Calu3 (cell line): Measurements from ENCODE around the gene GHRH. TPM values are rescaled to one million over a fixed set of nuclear protein-coding genes. Genes with fewer than 3 reads are reported as not detected.

Source experiments
- BruUV-seq: library from RNA; stranded (reverse); fragments of 400-500 nt; replicated peaks from 2 replicates; lab custom pipeline; 2021; lab: Mats Ljungman, UMichigan
- CTCF ChIA-PET: fragments of 300-600 bp; sonication (Branson Sonifier 250); formaldehyde crosslinking; loops from one replicate; lab custom pipeline; 2022; ENCODE audit warnings: antibody characterized with exemption; lab: Charles Lee
- DNase-seq: peaks from one replicate; pipeline ENCODE4 v3.0.0; 2022
- H3K27ac Mint-ChIP-seq: one replicate; pipeline ENCODE4 v1.8.0; 2022; ENCODE audit warnings: mixed read lengths; ENCODE audit not compliant: unreplicated experiment
- H3K27me3 Mint-ChIP-seq: one replicate; pipeline ENCODE4 v1.8.0; 2022; ENCODE audit warnings: mixed read lengths; ENCODE audit not compliant: unreplicated experiment
- H3K36me3 Mint-ChIP-seq: one replicate; pipeline ENCODE4 v1.8.0; 2022; ENCODE audit warnings: mild to moderate bottlenecking, moderate library complexity, mixed read lengths; ENCODE audit not compliant: insufficient read depth, unreplicated experiment
- H3K4me1 Mint-ChIP-seq: one replicate; pipeline ENCODE4 v1.8.0; 2022; ENCODE audit warnings: mild to moderate bottlenecking, low read depth, mixed read lengths; ENCODE audit not compliant: unreplicated experiment
- H3K4me3 Mint-ChIP-seq: one replicate; pipeline ENCODE4 v1.8.0; 2022; ENCODE audit warnings: mild to moderate bottlenecking, low read depth, moderate library complexity, mixed read lengths; ENCODE audit not compliant: unreplicated experiment
- H3K9me3 Mint-ChIP-seq: one replicate; pipeline ENCODE4 v1.8.0; 2022; ENCODE audit warnings: low read depth, mixed read lengths; ENCODE audit not compliant: unreplicated experiment
- intact Hi-C: fragments of 100-400 bp; cut with micrococcal nuclease; formaldehyde crosslinking; loops from one replicate; pipeline ENCODE4 v1.10.0; 2022; ENCODE audit not compliant: unreplicated experiment
- total RNA-seq: library from RNA; stranded (reverse); gene quantifications from 2 replicates; pipeline ENCODE4 v1.2.3, GENCODE V29; 2022
- TF ChIP-seq, protein P1 (sequence below): fragments of 200-600 bp; IDR thresholded peaks from one replicate; pipeline ENCODE4 v1.8.0; 2022; ENCODE audit warnings: antibody characterized with exemption; ENCODE audit not compliant: unreplicated experiment

GHRH gene
- total RNA-seq, 1 experiment from 2014 or later, result not detected

DNA sequence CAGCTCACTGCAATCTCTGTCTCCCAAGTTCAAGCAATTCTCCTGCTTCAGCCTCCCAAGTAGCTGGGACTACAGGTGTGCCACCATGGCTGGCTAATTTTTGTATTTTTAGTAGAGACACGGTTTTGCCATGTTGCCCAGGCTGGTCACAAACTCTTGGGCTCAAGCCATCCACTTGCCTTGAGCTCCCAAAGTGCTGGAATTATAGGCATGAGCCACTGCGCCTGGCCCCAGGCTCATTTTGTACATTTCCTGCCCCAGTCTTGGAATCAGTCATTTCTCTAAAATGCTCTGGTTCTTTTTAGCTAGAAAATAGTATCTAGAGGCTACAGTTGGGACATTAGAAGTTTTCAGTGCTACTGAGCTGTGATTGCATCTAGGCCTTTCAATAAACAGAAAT is 41.4 kb upstream of the GHRH start:
- H3K9me3 Mint-ChIP-seq, result no peaks in the 10 kb centered on the region
- TF ChIP-seq, protein P1, sequence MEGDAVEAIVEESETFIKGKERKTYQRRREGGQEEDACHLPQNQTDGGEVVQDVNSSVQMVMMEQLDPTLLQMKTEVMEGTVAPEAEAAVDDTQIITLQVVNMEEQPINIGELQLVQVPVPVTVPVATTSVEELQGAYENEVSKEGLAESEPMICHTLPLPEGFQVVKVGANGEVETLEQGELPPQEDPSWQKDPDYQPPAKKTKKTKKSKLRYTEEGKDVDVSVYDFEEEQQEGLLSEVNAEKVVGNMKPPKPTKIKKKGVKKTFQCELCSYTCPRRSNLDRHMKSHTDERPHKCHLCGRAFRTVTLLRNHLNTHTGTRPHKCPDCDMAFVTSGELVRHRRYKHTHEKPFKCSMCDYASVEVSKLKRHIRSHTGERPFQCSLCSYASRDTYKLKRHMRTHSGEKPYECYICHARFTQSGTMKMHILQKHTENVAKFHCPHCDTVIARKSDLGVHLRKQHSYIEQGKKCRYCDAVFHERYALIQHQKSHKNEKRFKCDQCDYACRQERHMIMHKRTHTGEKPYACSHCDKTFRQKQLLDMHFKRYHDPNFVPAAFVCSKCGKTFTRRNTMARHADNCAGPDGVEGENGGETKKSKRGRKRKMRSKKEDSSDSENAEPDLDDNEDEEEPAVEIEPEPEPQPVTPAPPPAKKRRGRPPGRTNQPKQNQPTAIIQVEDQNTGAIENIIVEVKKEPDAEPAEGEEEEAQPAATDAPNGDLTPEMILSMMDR, result no peak
- H3K4me3 Mint-ChIP-seq, result no peak overlapping the region
- CTCF ChIA-PET, result interaction anchor here (0.6 kb wide), 2 partner anchors 21 to 43 kb away, joined by 3 read pairs; partner anchors contain the start of gene SRC
- no peak for DNase-seq
- no peaks in the 10 kb centered on the region for H3K27me3 Mint-ChIP-seq
- intact Hi-C loops, result no loop called here
- H3K36me3 Mint-ChIP-seq, result peaks cover 28% of the 10 kb centered on the region
- peaks cover 25% of the 10 kb centered on the region for H3K4me1 Mint-ChIP-seq
- no TSS peak for BruUV-seq
- no peak overlapping the region for H3K27ac Mint-ChIP-seq

GRCh38 chr20:37301558-37301957 is 39.9 kb upstream of the GHRH start:
- Mint-ChIP-seq H3K4me3 (no peak overlapping the region), H3K36me3 (peaks cover 28% of the 10 kb centered on the region), H3K27ac (no peak overlapping the region), H3K4me1 (peaks cover 17% of the 10 kb centered on the region), H3K9me3 (no peaks in the 10 kb centered on the region), H3K27me3 (no peaks in the 10 kb centered on the region)
- BruUV-seq, result no TSS peak
- DNase-seq, result no peak
- TF ChIP-seq, protein P1, result no peak
- intact Hi-C loops, result no loop called here
- CTCF ChIA-PET, result no interaction called here

DNA sequence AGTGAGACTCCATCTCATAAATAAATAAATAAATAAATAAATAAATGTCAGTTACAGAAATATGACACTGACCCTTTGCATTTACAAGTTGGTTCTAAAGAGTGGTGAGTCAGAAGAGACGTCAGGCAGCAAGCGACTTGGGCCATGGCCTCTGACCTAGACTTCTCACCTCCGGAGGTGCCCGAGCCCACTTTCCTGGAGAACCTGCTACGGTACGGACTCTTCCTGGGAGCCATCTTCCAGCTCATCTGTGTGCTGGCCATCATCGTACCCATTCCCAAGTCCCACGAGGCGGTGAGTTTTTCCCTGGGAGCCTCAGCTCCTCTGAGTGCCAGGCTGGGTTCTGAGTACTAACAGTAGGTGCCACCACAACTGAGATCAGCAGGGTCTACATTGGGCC is 39.5 kb upstream of the GHRH start:
- CTCF ChIA-PET, result no interaction called here
- TF ChIP-seq, protein P1, result no peak
- intact Hi-C loops, result no loop called here
- Mint-ChIP-seq H3K36me3 (peaks cover 28% of the 10 kb centered on the region), H3K4me3 (no peak overlapping the region), H3K9me3 (no peaks in the 10 kb centered on the region), H3K27ac (no peak overlapping the region), H3K27me3 (no peaks in the 10 kb centered on the region), H3K4me1 (peaks cover 17% of the 10 kb centered on the region)
- DNase-seq, result no peak
- no TSS peak for BruUV-seq

DNA sequence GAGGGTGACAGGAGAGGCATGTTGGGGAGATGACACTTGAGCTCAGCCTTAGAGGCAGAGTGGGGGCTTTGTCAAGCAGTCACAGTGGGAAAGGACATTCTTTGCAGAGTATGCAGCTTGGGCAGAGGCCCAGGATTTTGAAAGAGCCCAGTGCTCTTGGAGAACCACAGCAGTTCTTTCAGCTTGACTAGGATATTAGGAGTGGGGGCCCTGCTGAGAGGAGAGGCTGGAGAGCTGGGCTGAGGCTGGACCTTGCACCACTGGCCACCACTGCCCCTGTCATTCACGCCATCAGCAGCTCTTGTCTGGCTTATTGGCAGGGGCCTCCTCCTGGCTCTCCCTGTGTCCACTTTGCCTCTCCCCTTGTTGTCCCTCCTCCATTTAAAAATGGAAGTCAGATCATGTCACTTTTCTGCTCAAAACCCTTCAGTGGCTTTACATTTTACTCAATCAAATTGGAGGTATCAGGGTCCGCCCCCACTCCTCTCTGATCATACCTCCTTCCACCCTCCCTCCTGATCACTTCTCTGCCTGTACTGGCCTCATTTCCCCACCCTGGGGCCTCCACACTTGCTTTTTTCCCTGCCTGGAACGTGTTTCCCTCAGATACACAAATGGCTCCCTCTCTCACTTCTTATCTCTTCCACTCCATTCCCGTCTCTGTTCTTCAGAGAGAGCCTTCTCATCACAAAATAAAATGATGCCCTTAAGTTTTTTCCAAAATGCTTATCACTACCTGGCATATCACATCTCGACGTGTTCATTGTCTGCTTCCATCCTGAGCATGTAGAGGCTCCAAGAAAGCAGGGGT is 38.3 kb upstream of the GHRH start:
- peaks cover 27% of the 10 kb centered on the region for H3K36me3 Mint-ChIP-seq

More for the DNA sequence above, 38.3 kb upstream of the GHRH start:
- Mint-ChIP-seq H3K4me1 (peaks cover 29% of the 10 kb centered on the region), H3K27me3 (no peaks in the 10 kb centered on the region), H3K4me3 (no peak overlapping the region), H3K27ac (no peak overlapping the region), H3K9me3 (no peaks in the 10 kb centered on the region)
- no peak for DNase-seq
- TF ChIP-seq, protein P1, result no peak
- CTCF ChIA-PET, result interaction anchor here (0.5 to 0.8 kb wide), 4 partner anchors 19 to 134 kb away, joined by 3 to 9 read pairs (median 4); partner anchors contain the start of gene SRC
- intact Hi-C loops, result no loop called here
- no TSS peak for BruUV-seq
